ENCODE measurements around the gene SURF4. TPM values are rescaled to one million over a fixed set of nuclear protein-coding genes. Genes with fewer than 3 reads are reported as not detected.

The SURF4 gene
- total and polyA plus RNA-seq, 4 donors, result 142 to 386 (median 217) TPM

DNA sequence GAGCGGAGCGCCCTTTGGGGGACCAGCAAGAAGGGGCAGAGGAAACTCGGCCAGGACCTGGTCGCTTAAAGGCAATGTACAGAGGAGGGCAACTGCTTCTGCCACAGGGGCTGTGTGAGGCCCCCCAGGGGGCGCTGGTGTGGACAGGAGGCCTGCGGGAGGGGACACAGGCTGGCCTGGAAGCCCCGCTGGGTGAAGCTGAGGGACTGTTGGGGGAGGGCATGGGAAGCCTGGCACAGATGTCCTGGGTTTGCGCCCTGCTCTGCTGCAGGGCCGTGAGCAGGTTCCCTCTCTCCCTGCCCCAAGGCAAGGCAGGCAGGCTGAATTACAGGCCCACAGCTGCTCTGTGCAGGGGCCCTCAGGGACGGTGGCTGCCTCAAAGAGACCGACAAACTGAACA, 33.3 kb downstream of the SURF4 start:
- TF ChIP-seq EGR1 (IDR thresholded peaks at IDR 0.05; ENCODE audit: low read depth in 2 of 2), result no peak
- TF ChIP-seq HNF4G (IDR thresholded peaks at IDR 0.05), result no peak
- TF ChIP-seq, protein P1, sequence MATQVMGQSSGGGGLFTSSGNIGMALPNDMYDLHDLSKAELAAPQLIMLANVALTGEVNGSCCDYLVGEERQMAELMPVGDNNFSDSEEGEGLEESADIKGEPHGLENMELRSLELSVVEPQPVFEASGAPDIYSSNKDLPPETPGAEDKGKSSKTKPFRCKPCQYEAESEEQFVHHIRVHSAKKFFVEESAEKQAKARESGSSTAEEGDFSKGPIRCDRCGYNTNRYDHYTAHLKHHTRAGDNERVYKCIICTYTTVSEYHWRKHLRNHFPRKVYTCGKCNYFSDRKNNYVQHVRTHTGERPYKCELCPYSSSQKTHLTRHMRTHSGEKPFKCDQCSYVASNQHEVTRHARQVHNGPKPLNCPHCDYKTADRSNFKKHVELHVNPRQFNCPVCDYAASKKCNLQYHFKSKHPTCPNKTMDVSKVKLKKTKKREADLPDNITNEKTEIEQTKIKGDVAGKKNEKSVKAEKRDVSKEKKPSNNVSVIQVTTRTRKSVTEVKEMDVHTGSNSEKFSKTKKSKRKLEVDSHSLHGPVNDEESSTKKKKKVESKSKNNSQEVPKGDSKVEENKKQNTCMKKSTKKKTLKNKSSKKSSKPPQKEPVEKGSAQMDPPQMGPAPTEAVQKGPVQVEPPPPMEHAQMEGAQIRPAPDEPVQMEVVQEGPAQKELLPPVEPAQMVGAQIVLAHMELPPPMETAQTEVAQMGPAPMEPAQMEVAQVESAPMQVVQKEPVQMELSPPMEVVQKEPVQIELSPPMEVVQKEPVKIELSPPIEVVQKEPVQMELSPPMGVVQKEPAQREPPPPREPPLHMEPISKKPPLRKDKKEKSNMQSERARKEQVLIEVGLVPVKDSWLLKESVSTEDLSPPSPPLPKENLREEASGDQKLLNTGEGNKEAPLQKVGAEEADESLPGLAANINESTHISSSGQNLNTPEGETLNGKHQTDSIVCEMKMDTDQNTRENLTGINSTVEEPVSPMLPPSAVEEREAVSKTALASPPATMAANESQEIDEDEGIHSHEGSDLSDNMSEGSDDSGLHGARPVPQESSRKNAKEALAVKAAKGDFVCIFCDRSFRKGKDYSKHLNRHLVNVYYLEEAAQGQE (IDR thresholded peaks at IDR 0.05), result no peak
- no peak for TF ChIP-seq SP1 (IDR thresholded peaks at IDR 0.05)
- no peak for TF ChIP-seq JUND (IDR thresholded peaks at IDR 0.05)
- TF ChIP-seq, protein P2, sequence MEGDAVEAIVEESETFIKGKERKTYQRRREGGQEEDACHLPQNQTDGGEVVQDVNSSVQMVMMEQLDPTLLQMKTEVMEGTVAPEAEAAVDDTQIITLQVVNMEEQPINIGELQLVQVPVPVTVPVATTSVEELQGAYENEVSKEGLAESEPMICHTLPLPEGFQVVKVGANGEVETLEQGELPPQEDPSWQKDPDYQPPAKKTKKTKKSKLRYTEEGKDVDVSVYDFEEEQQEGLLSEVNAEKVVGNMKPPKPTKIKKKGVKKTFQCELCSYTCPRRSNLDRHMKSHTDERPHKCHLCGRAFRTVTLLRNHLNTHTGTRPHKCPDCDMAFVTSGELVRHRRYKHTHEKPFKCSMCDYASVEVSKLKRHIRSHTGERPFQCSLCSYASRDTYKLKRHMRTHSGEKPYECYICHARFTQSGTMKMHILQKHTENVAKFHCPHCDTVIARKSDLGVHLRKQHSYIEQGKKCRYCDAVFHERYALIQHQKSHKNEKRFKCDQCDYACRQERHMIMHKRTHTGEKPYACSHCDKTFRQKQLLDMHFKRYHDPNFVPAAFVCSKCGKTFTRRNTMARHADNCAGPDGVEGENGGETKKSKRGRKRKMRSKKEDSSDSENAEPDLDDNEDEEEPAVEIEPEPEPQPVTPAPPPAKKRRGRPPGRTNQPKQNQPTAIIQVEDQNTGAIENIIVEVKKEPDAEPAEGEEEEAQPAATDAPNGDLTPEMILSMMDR (IDR thresholded peaks at IDR 0.05; ENCODE audit: low read depth, low read length, missing input control), result no peak
- TF ChIP-seq RXRA (IDR thresholded peaks at IDR 0.05), result no peak
- TF ChIP-seq HNF4A (conservative IDR thresholded peaks at IDR 0.05), result no peak
- TF ChIP-seq, protein P3, sequence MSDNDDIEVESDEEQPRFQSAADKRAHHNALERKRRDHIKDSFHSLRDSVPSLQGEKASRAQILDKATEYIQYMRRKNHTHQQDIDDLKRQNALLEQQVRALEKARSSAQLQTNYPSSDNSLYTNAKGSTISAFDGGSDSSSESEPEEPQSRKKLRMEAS (IDR thresholded peaks at IDR 0.05), result no peak
- TF ChIP-seq, protein P4, sequence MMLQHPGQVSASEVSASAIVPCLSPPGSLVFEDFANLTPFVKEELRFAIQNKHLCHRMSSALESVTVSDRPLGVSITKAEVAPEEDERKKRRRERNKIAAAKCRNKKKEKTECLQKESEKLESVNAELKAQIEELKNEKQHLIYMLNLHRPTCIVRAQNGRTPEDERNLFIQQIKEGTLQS (IDR thresholded peaks at IDR 0.05), result no peak
- TF ChIP-seq YY1 (IDR thresholded peaks at IDR 0.05), result no peak
- TF ChIP-seq NR2F2 (IDR thresholded peaks at IDR 0.05), result no peak
- no peak for TF ChIP-seq TAF1 (conservative IDR thresholded peaks at IDR 0.05)
- TF ChIP-seq, protein P5, sequence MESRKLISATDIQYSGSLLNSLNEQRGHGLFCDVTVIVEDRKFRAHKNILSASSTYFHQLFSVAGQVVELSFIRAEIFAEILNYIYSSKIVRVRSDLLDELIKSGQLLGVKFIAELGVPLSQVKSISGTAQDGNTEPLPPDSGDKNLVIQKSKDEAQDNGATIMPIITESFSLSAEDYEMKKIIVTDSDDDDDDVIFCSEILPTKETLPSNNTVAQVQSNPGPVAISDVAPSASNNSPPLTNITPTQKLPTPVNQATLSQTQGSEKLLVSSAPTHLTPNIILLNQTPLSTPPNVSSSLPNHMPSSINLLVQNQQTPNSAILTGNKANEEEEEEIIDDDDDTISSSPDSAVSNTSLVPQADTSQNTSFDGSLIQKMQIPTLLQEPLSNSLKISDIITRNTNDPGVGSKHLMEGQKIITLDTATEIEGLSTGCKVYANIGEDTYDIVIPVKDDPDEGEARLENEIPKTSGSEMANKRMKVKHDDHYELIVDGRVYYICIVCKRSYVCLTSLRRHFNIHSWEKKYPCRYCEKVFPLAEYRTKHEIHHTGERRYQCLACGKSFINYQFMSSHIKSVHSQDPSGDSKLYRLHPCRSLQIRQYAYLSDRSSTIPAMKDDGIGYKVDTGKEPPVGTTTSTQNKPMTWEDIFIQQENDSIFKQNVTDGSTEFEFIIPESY (IDR thresholded peaks at IDR 0.05), result no peak
- peaks cover 0 to 15% (median 8%) of the 10 kb centered on the region in 4 donors for H3K4me1 ChIP-seq (ENCODE audit: control insufficient read depth in 4 of 4, insufficient read depth in 4 of 4, low read length in 3 of 4)
- DNase-seq (ENCODE audit: low spot score), result no peak
- no peaks in the 10 kb centered on the region for H3K27me3 ChIP-seq (ENCODE audit: control insufficient read depth in 4 of 4, insufficient read depth in 4 of 4, low read length in 3 of 4)
- H3K9ac ChIP-seq (ENCODE audit: low read depth in 1 of 2, low read length in 2 of 2), result no peak overlapping the region
- H3K27ac ChIP-seq (ENCODE audit: low read depth in 1 of 2, low read length in 2 of 2), result no peak overlapping the region
- 92% methylated on average over 11 of the region's 11 CpGs for WGBS
- no peak overlapping the region for H3K4me3 ChIP-seq (ENCODE audit: low read depth in 1 of 3, low read length in 3 of 3)
- H3K36me3 ChIP-seq (ENCODE audit: control insufficient read depth in 4 of 4, insufficient read depth in 3 of 4, low read depth in 1 of 4, low read length in 3 of 4), result peaks cover 0 to 46% (median 13%) of the 10 kb centered on the region in 4 donors
- no peaks in the 10 kb centered on the region for H3K9me3 ChIP-seq (ENCODE audit: control insufficient read depth in 4 of 4, low read length in 3 of 4)

DNA sequence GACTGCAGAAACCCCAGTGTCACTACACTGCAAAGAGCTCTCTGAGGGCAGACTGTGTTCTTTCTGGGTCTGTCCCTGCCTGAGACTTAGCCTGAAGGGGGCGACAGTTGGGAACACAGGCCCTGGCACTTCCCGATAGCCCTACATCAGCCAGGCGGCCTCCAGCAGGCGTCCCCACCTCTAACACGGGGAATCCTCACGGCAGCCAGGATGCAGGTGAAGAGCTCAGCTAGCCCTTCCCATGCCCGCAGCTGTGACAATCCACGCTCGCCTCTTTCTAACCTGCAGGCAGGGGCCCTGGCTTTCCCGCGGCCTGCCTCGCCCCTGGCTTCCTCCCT, 33.8 kb downstream of the SURF4 start:
- TF ChIP-seq EGR1 (IDR thresholded peaks at IDR 0.05; ENCODE audit: low read depth in 2 of 2), result no peak
- TF ChIP-seq GABPA (IDR thresholded peaks at IDR 0.05 in 1 of 2, conservative IDR thresholded peaks at IDR 0.05 in 1 of 2), result no peak
- no peak for DNase-seq (ENCODE audit: low spot score)
- peaks cover 0 to 15% (median 7%) of the 10 kb centered on the region in 4 donors for H3K4me1 ChIP-seq (ENCODE audit: control insufficient read depth in 4 of 4, insufficient read depth in 4 of 4, low read length in 3 of 4)
- no peak overlapping the region for H3K4me3 ChIP-seq (ENCODE audit: low read depth in 1 of 3, low read length in 3 of 3)
- H3K27me3 ChIP-seq (ENCODE audit: control insufficient read depth in 4 of 4, insufficient read depth in 4 of 4, low read length in 3 of 4), result no peaks in the 10 kb centered on the region
- H3K9me3 ChIP-seq (ENCODE audit: control insufficient read depth in 4 of 4, low read length in 3 of 4), result no peaks in the 10 kb centered on the region
- H3K36me3 ChIP-seq (ENCODE audit: control insufficient read depth in 4 of 4, insufficient read depth in 3 of 4, low read depth in 1 of 4, low read length in 3 of 4), result peaks cover 0 to 46% (median 13%) of the 10 kb centered on the region in 4 donors
- H3K9ac ChIP-seq (ENCODE audit: low read depth in 1 of 2, low read length in 2 of 2), result no peak overlapping the region
- 88% methylated on average over 12 of the region's 12 CpGs for WGBS
- H3K27ac ChIP-seq (ENCODE audit: low read depth in 1 of 2, low read length in 2 of 2), result no peak overlapping the region
